H9 (cell line): ENCODE measurements around the gene CFAP45. TPM values are rescaled to one million over a fixed set of nuclear protein-coding genes. Genes with fewer than 3 reads are reported as not detected.

Experiments
- DNase-seq: peaks from one replicate; pipeline ENCODE4 v3.0.0-alpha.2; 2017
- H2AFZ ChIP-seq: one replicate; pipeline ENCODE4 v1.6.1; 2013; ENCODE audit warnings: mild to moderate bottlenecking, low read length, control low read depth, moderate library complexity
- H2AK5ac ChIP-seq: 2 replicates; pipeline ENCODE4 v1.6.1; 2013; ENCODE audit warnings: low read length, control low read depth, mixed read lengths; ENCODE audit not compliant: insufficient read length
- H2BK120ac ChIP-seq: one replicate; pipeline ENCODE4 v1.6.1; 2013; ENCODE audit warnings: low read depth, mild to moderate bottlenecking, low read length, control low read depth, inconsistent platforms; ENCODE audit not compliant: poor library complexity, severe bottlenecking
- H2BK12ac ChIP-seq: 2 replicates; pipeline ENCODE4 v1.6.1; 2013; ENCODE audit warnings: low read length, control low read depth, mixed read lengths, low read depth; ENCODE audit not compliant: insufficient read length
- H2BK15ac ChIP-seq: 2 replicates; pipeline ENCODE4 v1.6.1; 2013; ENCODE audit warnings: low read depth, low read length, control low read depth
- H2BK20ac ChIP-seq: one replicate; pipeline ENCODE4 v1.6.1; 2013; ENCODE audit warnings: low read depth, mild to moderate bottlenecking, low read length, control low read depth, inconsistent platforms; ENCODE audit not compliant: poor library complexity, severe bottlenecking
- H2BK5ac ChIP-seq: 2 replicates; pipeline ENCODE4 v1.6.1; 2013; ENCODE audit warnings: low read length, control low read depth, mixed read lengths; ENCODE audit not compliant: insufficient read length
- H3K14ac ChIP-seq: 2 replicates; pipeline ENCODE4 v1.6.1; 2013; ENCODE audit warnings: low read length, control low read depth; ENCODE audit not compliant: insufficient read depth
- H3K18ac ChIP-seq: 2 replicates; pipeline ENCODE4 v1.6.1; 2013; ENCODE audit warnings: low read depth, mild to moderate bottlenecking, mixed read lengths, low read length, control low read depth; ENCODE audit not compliant: insufficient read length
- H3K23ac ChIP-seq: 2 replicates; pipeline ENCODE4 v1.6.1; 2013; ENCODE audit warnings: low read length, control low read depth, mixed read lengths, low read depth; ENCODE audit not compliant: insufficient read length
- H3K23me2 ChIP-seq: 2 replicates; pipeline ENCODE4 v1.6.1; 2013; ENCODE audit warnings: low read depth, mild to moderate bottlenecking, mixed read lengths, low read length, control low read depth; ENCODE audit not compliant: insufficient read length, poor library complexity, severe bottlenecking
- H3K27ac ChIP-seq: 2 replicates; pipeline ENCODE4 v1.5.1; 2013; ENCODE audit warnings: low read length, control low read depth, mixed read lengths, low read depth; ENCODE audit not compliant: insufficient read length
- H3K27me3 ChIP-seq: 2 replicates; pipeline ENCODE4 v1.6.1; 2013; ENCODE audit warnings: low read length, control low read depth, inconsistent platforms; ENCODE audit not compliant: insufficient read depth
- H3K4ac ChIP-seq: 2 replicates; pipeline ENCODE4 v1.6.1; 2013; ENCODE audit warnings: low read depth, mild to moderate bottlenecking, control low read depth, inconsistent platforms, low read length, moderate library complexity
- H3K4me1 ChIP-seq: 2 replicates; pipeline ENCODE4 v1.6.1; 2013; ENCODE audit warnings: low read length, control low read depth, inconsistent platforms; ENCODE audit not compliant: insufficient read depth
- H3K4me2 ChIP-seq: 2 replicates; pipeline ENCODE4 v1.6.1; 2013; ENCODE audit warnings: low read length, control low read depth, mixed read lengths; ENCODE audit not compliant: insufficient read length, insufficient read depth
- H3K56ac ChIP-seq: 2 replicates; pipeline ENCODE4 v1.6.1; 2013; ENCODE audit warnings: low read depth, mild to moderate bottlenecking, mixed read lengths, low read length, control low read depth; ENCODE audit not compliant: insufficient read length
- H3K79me1 ChIP-seq: 2 replicates; pipeline ENCODE4 v1.6.1; 2013; ENCODE audit warnings: low read depth, mild to moderate bottlenecking, moderate library complexity, low read length, control low read depth, inconsistent platforms; ENCODE audit not compliant: insufficient read depth, poor library complexity, severe bottlenecking
- H3K79me2 ChIP-seq: 2 replicates; pipeline ENCODE4 v1.6.1; 2013; ENCODE audit warnings: low read length, control low read depth, inconsistent platforms; ENCODE audit not compliant: insufficient read depth
- H3K9ac ChIP-seq: 2 replicates; pipeline ENCODE4 v1.6.1; 2013; ENCODE audit warnings: low read length, control low read depth, mixed read lengths; ENCODE audit not compliant: insufficient read length; ENCODE audit errors: extremely low read depth
- H3K9me3 ChIP-seq: one replicate; pipeline ENCODE4 v1.6.1; 2013; ENCODE audit warnings: low read depth, low read length, inconsistent platforms; ENCODE audit not compliant: control insufficient read depth
- H3T11ph ChIP-seq: one replicate; pipeline ENCODE4 v1.6.1; 2013; ENCODE audit warnings: mild to moderate bottlenecking, low read length, control low read depth, inconsistent platforms
- H4K20me1 ChIP-seq: one replicate; pipeline ENCODE4 v1.6.1; 2013; ENCODE audit not compliant: control insufficient read depth, insufficient read length, insufficient read depth
- H4K5ac ChIP-seq: 2 replicates; pipeline ENCODE4 v1.6.1; 2013; ENCODE audit warnings: low read depth, mild to moderate bottlenecking, mixed read lengths, low read length, control low read depth; ENCODE audit not compliant: insufficient read length
- H4K8ac ChIP-seq: replicated peaks from 2 replicates; pipeline ENCODE4 v1.6.1; 2013; ENCODE audit warnings: low read length, control low read depth, mixed read lengths, low read depth; ENCODE audit not compliant: insufficient read length
- H4K91ac ChIP-seq: 2 replicates; pipeline ENCODE4 v1.6.1; 2013; ENCODE audit warnings: low read depth, mild to moderate bottlenecking, moderate library complexity, mixed read lengths, low read length, control low read depth; ENCODE audit not compliant: insufficient read length
- H3K27ac Mint-ChIP-seq, 3 experiments: 2 replicates in 2 of 3; 3 replicates in 1 of 3; pipeline ENCODE4 v1.8.0; 2020 to 2021; ENCODE audit warnings: mixed read lengths in 3 of 3, mild to moderate bottlenecking in 1 of 3, moderate library complexity in 1 of 3
- H3K27me3 Mint-ChIP-seq: 2 replicates; pipeline ENCODE4 v1.8.0; 2021; ENCODE audit warnings: low read depth, mild to moderate bottlenecking, moderate library complexity, mixed read lengths
- H3K36me3 Mint-ChIP-seq, 3 experiments: 2 replicates in 2 of 3; 3 replicates in 1 of 3; pipeline ENCODE4 v1.8.0; 2020 to 2021; ENCODE audit warnings: low read depth in 3 of 3, mixed read lengths in 3 of 3; ENCODE audit not compliant: insufficient read depth in 1 of 3
- H3K4me1 Mint-ChIP-seq, 2 experiments: 2 replicates each; pipeline ENCODE4 v1.8.0; 2020; ENCODE audit warnings: mixed read lengths in 2 of 2
- H3K4me3 Mint-ChIP-seq, 2 experiments: 2 replicates in 1 of 2; 3 replicates in 1 of 2; pipeline ENCODE4 v1.8.0; 2020 to 2021; ENCODE audit warnings: mild to moderate bottlenecking in 2 of 2, mixed read lengths in 2 of 2, moderate library complexity in 1 of 2
- H3K9me3 Mint-ChIP-seq, 2 experiments: 2 replicates in 1 of 2; 3 replicates in 1 of 2; pipeline ENCODE4 v1.8.0; 2020; ENCODE audit warnings: mild to moderate bottlenecking in 2 of 2, mixed read lengths in 2 of 2, moderate library complexity in 1 of 2
- WGBS: extraction: QIAGEN DNeasy Blood & Tissue Kit; methylation state at CpG from one replicate; pipeline ENCODE4 v1.1.7; 2013; ENCODE audit warnings: missing lambda C conversion rate, low lambda C conversion rate, mixed read lengths; ENCODE audit not compliant: insufficient read length; ENCODE audit errors: extremely low coverage; 5-methylcytosine and 5-hydroxymethylcytosine counted together
- total RNA-seq: library from RNA; stranded (reverse); gene quantifications from 2 replicates; pipeline ENCODE4 v1.2.1, GENCODE V29; 2021
- TF ChIP-seq, protein P1 (sequence below): fragments of 200-600 bp; sonication (generic); conservative IDR thresholded peaks from 3 replicates; pipeline ENCODE4 v1.8.0; 2021; ENCODE audit warnings: antibody characterized with exemption, mild to moderate bottlenecking

The CFAP45 gene
- total RNA-seq, 1 experiment from 2014 or later, result 0.85 TPM

DNA sequence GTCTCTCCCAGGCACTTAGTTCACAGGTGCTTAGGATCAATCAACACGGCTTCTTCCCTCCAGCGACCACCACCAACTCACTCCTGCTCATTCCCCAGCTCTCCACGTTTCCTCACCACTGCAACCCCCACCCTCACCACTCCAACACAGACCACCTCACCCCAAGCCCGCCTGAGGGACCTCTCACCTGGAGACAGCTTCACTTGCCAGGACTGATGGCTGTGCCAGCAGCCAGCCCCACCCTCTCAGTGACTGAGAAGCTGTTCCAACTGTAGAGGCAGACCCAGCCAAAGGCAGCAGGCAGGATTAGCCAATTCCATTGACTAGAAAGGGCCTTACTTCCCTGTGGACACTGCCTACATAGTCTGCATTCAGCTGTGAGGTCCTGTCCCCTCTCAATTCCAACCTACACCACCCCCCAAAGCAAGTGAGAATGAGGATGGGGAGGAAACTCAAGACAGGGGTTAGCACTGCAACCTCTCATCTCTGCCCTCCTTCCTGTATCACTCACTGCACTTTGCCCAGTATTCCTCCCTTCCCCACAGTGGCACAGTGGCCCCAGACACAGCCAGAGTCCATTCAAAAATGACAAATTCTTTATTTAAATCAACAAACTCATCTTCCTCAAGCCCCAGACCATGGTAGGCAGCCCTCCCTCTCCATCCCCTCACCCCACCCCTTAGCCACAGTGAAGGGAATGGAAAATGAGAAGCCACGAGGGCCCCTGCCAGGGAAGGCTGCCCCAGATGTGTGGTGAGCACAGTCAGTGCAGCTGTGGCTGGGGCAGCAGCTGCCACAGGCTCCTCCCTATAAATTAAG lies 17.8 kb upstream of the CFAP45 start:
- no peak overlapping the region for H2BK20ac ChIP-seq
- TF ChIP-seq, protein P1, sequence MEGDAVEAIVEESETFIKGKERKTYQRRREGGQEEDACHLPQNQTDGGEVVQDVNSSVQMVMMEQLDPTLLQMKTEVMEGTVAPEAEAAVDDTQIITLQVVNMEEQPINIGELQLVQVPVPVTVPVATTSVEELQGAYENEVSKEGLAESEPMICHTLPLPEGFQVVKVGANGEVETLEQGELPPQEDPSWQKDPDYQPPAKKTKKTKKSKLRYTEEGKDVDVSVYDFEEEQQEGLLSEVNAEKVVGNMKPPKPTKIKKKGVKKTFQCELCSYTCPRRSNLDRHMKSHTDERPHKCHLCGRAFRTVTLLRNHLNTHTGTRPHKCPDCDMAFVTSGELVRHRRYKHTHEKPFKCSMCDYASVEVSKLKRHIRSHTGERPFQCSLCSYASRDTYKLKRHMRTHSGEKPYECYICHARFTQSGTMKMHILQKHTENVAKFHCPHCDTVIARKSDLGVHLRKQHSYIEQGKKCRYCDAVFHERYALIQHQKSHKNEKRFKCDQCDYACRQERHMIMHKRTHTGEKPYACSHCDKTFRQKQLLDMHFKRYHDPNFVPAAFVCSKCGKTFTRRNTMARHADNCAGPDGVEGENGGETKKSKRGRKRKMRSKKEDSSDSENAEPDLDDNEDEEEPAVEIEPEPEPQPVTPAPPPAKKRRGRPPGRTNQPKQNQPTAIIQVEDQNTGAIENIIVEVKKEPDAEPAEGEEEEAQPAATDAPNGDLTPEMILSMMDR, result no peak
- H3K27ac ChIP-seq, result no peak overlapping the region
- no peak overlapping the region for H3K4ac ChIP-seq
- H4K5ac ChIP-seq, result no peak overlapping the region
- H3K36me3 Mint-ChIP-seq, result peaks cover 0 to 35% (median 20%) of the 10 kb centered on the region in 3 experiments; a peak in 5 of 7 replicates
- no peaks in the 10 kb centered on the region for H3K79me2 ChIP-seq
- no peaks in the 10 kb centered on the region for H3K79me1 ChIP-seq
- no peak overlapping the region for H3K4me2 ChIP-seq
- DNase-seq, result no peak
- no peak overlapping the region for H4K91ac ChIP-seq
- no peak overlapping the region for H2BK5ac ChIP-seq
- H3K9me3 ChIP-seq, result no peaks in the 10 kb centered on the region
- peak overlapping the region in 2 of 3 experiments; percentile 42 to 73; a peak in 3 of 7 replicates for H3K27ac Mint-ChIP-seq
- H3K18ac ChIP-seq, result no peak overlapping the region
- H3K23ac ChIP-seq, result no peak overlapping the region
- H2BK15ac ChIP-seq, result no peak overlapping the region; the same call in 1 of the 2 replicates
- no CpG with 5 or more reads among the region's 5 CpGs for WGBS
- no peak overlapping the region for H2AFZ ChIP-seq
- no peaks in the 10 kb centered on the region for H3K23me2 ChIP-seq
- H4K8ac ChIP-seq, result no peak overlapping the region
- no peak overlapping the region for H3K4me3 Mint-ChIP-seq
- no peaks in the 10 kb centered on the region for H3K27me3 ChIP-seq
- H3T11ph ChIP-seq, result no peak overlapping the region
- no peak overlapping the region for H2BK120ac ChIP-seq
- no peaks in the 10 kb centered on the region; a peak in 1 of 5 replicates for H3K9me3 Mint-ChIP-seq
- H4K20me1 ChIP-seq, result no peaks in the 10 kb centered on the region
- H2BK12ac ChIP-seq, result no peak overlapping the region
- peaks cover 51 to 52% of the 10 kb centered on the region in 2 experiments for H3K4me1 Mint-ChIP-seq
- H3K4me1 ChIP-seq, result peaks cover 18% of the 10 kb centered on the region; the same call in 1 of the 2 replicates
- no peak overlapping the region for H3K9ac ChIP-seq
- no peak overlapping the region; the same call in 1 of the 2 replicates for H3K14ac ChIP-seq
- no peak overlapping the region for H2AK5ac ChIP-seq
- H3K27me3 Mint-ChIP-seq, result no peaks in the 10 kb centered on the region
- no peak overlapping the region for H3K56ac ChIP-seq
